Activated effector memory CD4-positive, alpha-beta T cell treated with anti-CD3 and anti-CD28 coated beads, Interleukin-2, amount 50 U/mL, for 16 hours (primary cell): ENCODE measurements around the gene ARHGAP11A.
"Not testable (repeated sequence)": the region's sequence is repeated elsewhere in the genome, so short reads cannot be mapped to it uniquely, and the experiment has no call there.

Experiments used
- DNase-seq: peaks from one replicate; pipeline ENCODE4 v3.0.0-alpha.2; 2020

ARHGAP11A gene, protein sequence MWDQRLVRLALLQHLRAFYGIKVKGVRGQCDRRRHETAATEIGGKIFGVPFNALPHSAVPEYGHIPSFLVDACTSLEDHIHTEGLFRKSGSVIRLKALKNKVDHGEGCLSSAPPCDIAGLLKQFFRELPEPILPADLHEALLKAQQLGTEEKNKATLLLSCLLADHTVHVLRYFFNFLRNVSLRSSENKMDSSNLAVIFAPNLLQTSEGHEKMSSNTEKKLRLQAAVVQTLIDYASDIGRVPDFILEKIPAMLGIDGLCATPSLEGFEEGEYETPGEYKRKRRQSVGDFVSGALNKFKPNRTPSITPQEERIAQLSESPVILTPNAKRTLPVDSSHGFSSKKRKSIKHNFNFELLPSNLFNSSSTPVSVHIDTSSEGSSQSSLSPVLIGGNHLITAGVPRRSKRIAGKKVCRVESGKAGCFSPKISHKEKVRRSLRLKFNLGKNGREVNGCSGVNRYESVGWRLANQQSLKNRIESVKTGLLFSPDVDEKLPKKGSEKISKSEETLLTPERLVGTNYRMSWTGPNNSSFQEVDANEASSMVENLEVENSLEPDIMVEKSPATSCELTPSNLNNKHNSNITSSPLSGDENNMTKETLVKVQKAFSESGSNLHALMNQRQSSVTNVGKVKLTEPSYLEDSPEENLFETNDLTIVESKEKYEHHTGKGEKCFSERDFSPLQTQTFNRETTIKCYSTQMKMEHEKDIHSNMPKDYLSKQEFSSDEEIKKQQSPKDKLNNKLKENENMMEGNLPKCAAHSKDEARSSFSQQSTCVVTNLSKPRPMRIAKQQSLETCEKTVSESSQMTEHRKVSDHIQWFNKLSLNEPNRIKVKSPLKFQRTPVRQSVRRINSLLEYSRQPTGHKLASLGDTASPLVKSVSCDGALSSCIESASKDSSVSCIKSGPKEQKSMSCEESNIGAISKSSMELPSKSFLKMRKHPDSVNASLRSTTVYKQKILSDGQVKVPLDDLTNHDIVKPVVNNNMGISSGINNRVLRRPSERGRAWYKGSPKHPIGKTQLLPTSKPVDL

GRCh38 chr15:32615051-32615870, at the start of gene ARHGAP11A:
Gene ARHGAP11A, plus strand, starts transcription at chr15:32615504. Its CDS starts 708 bp downstream, at chr15:32616212.
- peak; percentile 93 for DNase-seq

- DNase-seq, result not testable (repeated sequence)
These were observed 46.3 kb upstream of the ARHGAP11A start for GRCh38 chr15:32568988-32569387.

DNA sequence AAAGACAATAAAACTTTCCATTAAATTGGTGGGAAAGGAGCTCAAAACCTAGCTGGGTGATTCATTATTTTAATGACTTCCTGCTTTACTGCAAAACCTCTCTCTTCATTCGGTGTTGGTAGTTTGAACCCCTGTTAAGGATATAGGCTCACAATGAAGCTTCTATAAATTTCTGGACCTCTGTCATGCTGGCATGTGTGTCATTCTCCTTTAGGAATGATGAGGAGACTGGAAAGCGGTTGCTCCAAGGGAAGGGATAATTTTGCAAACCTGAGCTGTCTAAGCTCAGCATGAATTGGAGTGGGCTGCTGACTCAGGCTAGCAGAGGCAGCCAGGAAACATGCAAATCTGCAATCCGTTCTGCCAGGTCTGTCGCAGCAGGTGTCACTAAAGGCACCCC, 36.8 kb upstream of the ARHGAP11A start:
- not testable (repeated sequence) for DNase-seq

GRCh38 chr15:32585844-32586243, 29.5 kb upstream of the ARHGAP11A start:
- DNase-seq, result not testable (repeated sequence)

- DNase-seq, result not testable (repeated sequence)
These were observed 22.2 kb upstream of the ARHGAP11A start, which contains the start of gene GOLGA8N for GRCh38 chr15:32593151-32593550. Gene GOLGA8N, plus strand, starts transcription at chr15:32593456.

DNA sequence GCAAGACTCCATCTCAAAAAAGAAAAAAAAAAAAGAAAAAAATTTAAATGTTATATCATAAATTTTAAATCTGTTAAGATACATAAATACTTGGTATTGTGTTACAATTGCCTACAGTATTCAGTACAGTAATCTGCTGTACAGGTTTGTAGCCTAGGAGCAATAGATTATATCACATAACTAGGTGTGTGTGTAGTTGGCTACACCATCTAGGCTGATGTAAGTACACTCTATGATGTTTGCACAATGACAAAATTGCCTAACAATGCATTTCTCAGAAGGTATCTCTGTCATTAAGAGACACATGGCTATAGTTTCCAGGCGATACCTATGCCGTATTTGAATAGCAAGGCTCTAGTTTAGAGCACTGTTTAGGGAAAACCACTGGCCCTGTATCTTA, 5.8 kb upstream of the ARHGAP11A start:
- not testable (repeated sequence) for DNase-seq

DNA sequence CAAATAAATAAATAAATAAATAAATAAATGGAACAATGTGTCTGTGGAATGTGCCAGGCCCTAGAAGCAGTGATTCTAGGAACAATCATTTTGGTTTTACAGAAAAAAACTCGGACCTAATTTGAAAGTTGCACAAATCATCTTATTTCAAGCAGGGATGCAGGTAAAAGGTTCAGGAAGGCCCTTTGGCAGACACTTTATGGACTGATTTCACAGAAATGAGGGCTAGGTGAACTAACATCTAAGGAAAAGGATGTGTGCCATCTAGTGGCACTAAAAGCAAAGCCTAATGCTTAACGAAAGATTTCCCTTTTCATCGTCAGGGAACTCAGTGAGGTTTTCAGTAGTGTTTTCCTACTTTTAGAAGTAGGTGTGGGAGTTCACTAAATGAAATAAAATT, 4.6 kb upstream of the ARHGAP11A start:
- DNase-seq, result not testable (repeated sequence)

DNA sequence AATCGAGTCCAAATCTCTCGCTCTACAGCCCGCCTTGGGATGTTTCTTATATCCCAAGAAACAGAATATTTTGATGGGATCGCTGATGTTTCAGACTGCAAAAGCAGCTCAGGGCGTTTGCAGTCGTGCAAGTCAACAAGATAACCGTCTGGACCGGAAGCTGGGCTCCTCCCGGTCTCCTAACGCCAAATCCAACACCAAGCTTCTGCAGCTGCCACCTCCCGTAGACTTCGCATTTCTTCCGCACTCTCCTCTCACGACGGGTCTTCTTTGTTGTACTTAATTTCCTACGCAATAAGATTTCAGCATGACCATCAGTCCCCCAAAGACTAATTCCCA, 623 bp upstream of the ARHGAP11A start:
- not testable (repeated sequence) for DNase-seq

- not testable (repeated sequence) for DNase-seq
These were observed 645 bp downstream of the ARHGAP11A start for GRCh38 chr15:32615871-32616426.

- no peak for DNase-seq
These were observed 21.1 kb downstream of the ARHGAP11A start for GRCh38 chr15:32636410-32636809.

GRCh38 chr15:32636908-32637567, 21.7 kb downstream of the ARHGAP11A start:
- no peak for DNase-seq

DNA sequence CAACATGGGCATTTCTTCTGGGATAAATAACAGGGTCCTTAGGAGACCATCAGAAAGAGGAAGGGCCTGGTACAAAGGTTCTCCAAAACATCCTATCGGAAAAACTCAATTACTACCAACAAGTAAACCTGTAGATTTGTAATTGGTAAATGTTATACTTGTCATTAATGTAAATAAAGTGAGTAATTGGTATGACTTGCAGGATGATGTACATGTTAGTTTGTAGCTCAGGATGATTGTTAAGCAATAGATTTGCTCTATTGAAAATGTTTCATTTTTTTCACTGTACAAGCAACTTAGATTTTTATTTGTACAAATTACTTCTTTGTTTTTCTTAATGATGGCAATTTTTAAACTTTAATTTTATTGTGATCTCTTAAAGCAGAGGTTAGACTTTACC, 22.4 kb downstream of the ARHGAP11A start:
- DNase-seq, result no peak

GRCh38 chr15:32641517-32642059, 26.3 kb downstream of the ARHGAP11A start, which contains the start of gene SCG5:
Gene SCG5, plus strand, starts transcription at chr15:32641710. Its CDS starts 1,883 bp downstream, at chr15:32643593.
- no peak for DNase-seq

DNA sequence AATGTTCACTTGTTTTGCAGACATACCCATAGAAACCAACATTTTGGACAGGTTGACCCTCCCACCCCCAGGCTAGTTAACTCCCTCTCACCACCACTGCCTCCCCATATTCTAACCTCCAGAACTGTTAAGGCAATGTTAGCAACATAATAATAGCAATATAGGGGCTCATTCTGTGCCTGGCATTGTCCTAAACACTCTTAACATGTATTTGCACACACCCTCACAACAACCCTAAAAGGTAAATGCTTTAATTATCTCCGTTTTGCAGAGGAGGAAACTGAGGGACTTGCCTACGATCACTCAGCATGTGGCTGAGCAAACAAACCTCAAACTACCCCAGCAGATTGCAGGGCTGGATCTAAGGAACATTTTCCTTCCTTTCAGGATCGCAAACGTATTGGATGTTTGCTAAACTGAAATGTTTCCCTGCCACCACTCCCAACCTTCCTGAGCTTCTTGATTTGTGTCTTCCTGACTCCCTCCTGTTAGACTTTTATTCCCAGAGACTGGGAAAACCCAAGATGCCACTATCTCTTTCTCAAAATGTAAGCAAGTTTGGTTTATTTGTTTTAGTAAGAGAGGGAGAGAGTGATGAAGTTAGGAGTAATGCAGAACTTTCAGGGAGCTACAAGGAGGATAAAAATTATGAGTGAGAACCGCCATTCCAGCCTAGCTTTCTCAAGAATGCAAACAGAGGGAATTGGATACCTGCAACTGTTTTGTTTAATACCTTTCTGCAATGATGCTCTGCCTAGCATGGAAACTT, 27.5 kb downstream of the ARHGAP11A start:
- no peak for DNase-seq

DNA sequence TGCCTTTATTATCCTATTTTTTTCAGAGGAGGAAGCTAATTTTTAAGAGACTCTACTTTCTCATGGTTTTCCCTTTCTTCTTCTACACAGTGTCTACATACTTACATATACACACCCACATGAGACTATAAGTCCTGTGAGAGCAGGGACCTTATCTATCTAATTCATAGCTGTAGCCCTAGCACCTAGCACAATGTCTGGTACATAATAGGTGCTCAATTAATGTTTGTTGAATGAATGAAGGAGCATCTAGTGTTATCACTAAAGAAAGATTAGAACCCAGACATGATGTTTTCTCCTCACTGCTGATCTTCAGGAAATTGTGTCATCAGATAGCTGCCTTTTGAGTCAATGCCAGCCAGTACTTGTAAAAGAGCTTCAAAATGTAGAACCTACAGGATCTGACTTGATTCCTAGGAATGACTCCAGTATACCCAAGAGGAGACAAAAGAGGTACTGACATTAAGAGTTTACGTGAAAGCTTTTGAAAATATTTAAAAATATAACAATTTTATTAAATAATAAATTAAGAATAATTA, 28.7 kb downstream of the ARHGAP11A start:
- no peak for DNase-seq

GRCh38 chr15:32646291-32646690, 31.0 kb downstream of the ARHGAP11A start:
- no peak for DNase-seq

DNA sequence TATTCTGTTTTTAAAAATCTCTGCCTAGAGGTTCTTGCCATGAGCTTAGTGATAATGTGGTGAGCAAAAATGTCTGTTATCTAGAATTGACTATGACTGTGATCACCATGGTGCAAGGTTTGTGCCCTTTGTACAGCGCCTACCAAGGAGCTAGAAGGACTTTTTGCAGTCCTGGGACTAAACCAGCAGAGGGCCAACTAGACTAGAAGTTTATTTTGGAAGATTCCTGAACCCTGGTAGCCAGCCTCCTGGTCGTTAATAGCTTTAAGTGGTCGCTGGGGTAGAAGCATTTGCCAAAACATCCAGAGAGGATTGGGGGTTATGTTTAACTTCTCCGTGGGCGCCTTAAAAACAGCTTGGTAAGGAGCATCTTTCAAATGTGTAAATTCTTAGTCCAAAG, 34.0 kb downstream of the ARHGAP11A start:
- no peak for DNase-seq

GRCh38 chr15:32651229-32651837, 36.0 kb downstream of the ARHGAP11A start:
- DNase-seq, result peak; percentile 75

GRCh38 chr15:32652178-32652577, 36.9 kb downstream of the ARHGAP11A start:
- no peak for DNase-seq

- no peak for DNase-seq
These were observed 40.8 kb downstream of the ARHGAP11A start for GRCh38 chr15:32656091-32656490.
